ENCODE measurements around the gene CEACAM18.

The CEACAM18 gene

DNA sequence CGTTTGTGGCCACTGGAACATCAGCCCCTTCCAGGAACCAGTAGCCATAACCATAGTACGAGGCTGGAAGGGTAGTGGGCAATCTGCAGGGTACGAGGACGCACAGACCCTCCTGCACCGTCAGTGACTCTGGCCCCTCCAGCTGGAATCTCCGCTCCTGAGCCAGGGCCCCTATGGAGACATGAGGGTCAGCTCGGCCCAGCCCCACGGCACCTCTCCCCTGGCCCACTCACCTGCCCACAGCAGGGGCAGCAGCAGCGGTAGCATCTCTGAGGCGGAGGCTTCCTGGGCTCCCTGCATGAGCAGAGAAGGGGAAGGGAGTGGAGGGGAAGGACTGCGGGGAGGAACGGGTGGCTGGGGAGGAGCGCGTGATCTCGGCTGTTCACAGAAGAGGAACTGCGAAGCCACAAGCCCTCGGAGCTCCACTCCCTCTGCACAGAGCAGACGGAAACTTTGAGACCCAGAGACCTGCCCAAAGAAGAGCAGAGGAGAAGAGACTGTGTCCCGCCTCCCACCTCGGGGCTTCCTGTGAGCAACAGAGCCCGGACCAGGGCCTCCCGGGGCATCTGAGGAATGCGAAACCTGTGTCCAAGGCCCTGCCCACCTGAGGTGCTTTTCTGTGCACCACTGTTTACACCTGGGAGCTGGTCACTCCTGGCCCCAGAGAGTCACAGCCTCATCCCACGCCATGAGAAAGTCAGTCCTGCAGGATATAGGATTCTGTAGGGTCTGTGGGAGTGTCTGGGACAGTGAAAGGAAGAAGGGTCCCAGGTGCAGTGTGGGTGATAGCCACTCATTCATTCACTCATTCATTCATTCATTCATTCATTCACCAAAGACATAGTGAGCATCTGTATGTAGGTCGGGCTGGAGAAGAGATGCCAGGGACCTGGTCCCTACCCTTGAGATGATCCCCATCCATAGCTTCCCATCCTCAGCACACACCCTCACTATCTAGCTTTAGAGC is 53.3 kb downstream of the CEACAM18 start, which contains the start of gene SIGLEC6:
Gene SIGLEC6 (minus strand): TSS at position 322 of the 967 bp plus-strand sequence. CDS start 22 bp downstream, at position 300.
- DNase-seq (ENCODE audit: low read depth in 3 of 3) = no peak

DNA sequence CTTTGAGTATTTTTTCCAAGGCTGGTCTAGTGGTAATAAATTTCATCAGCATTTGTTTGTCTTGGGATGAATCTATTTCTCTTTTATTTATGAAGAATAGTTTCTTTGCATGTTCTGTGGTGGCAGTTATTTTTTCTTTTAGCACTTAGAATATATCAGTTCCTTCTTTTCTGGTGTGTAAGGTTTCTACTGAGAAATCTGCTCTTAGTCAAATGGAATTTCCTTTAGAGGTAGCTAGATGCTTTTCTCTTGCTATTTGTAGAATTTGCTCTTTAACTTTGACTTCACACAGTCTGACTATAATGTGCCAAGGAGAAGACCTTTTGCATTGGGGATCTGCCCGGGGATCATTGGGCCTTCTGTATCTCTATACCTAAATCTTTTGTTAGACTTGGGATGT is 57.2 kb downstream of the CEACAM18 start:
- DNase-seq (ENCODE audit: low read depth in 3 of 3) = no peak

DNA sequence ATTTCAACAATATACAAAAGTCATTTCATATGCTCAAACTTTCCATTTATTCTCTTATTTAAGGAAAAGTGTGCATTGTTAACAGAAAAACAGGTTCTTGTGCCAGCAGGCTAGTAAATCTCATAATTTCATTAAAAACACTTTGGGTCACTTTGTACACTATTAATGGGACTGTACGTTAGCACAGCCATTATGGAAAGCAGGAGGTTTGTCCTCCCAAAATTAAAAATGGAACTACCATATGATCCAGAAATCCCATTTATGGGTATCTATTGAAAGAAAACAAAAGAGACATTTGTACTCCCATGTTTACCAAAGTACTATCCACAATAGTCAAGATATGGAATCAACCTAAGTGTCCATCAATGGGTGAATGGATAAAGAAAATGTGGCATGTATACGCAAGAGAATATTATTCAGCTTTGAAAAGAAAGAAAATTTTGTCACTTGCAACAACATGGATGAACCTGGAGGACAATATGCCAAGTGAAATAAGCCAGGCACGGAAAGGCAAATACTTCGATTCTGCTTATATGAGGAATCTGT is 61.6 kb downstream of the CEACAM18 start:
- no peak for DNase-seq (ENCODE audit: low read depth in 3 of 3)
